ENCODE measurements around the gene INPP5J.

The INPP5J gene

GRCh38 chr22:31120642-31121041, 2.1 kb upstream of the INPP5J start:
- in situ Hi-C loops (cut with HindIII; ENCODE audit: low sequenced_read_pairs), result no loop called here
- DNase-seq (ENCODE audit: low read depth), result no peak

GRCh38 chr22:31121403-31121802, 1.4 kb upstream of the INPP5J start:
- in situ Hi-C loops (cut with HindIII; ENCODE audit: low sequenced_read_pairs), result no loop called here
- TF ChIP-seq, protein P1, sequence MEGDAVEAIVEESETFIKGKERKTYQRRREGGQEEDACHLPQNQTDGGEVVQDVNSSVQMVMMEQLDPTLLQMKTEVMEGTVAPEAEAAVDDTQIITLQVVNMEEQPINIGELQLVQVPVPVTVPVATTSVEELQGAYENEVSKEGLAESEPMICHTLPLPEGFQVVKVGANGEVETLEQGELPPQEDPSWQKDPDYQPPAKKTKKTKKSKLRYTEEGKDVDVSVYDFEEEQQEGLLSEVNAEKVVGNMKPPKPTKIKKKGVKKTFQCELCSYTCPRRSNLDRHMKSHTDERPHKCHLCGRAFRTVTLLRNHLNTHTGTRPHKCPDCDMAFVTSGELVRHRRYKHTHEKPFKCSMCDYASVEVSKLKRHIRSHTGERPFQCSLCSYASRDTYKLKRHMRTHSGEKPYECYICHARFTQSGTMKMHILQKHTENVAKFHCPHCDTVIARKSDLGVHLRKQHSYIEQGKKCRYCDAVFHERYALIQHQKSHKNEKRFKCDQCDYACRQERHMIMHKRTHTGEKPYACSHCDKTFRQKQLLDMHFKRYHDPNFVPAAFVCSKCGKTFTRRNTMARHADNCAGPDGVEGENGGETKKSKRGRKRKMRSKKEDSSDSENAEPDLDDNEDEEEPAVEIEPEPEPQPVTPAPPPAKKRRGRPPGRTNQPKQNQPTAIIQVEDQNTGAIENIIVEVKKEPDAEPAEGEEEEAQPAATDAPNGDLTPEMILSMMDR (IDR thresholded peaks at IDR 0.05; ENCODE audit: low read depth, low read length, missing control alignments), result no peak
- DNase-seq (ENCODE audit: low read depth), result no peak
- no peak overlapping the region for H3K4me3 ChIP-seq (ENCODE audit: low read depth, low read length)

More at GRCh38 chr22:31120642-31121041, 2.1 kb upstream of the INPP5J start:
- H3K4me3 ChIP-seq (ENCODE audit: low read depth, low read length), result no peak overlapping the region
- TF ChIP-seq, protein P1 (IDR thresholded peaks at IDR 0.05; ENCODE audit: low read depth, low read length, missing control alignments), result no peak

- no peak overlapping the region for H3K4me3 ChIP-seq (ENCODE audit: low read depth, low read length)
- DNase-seq (ENCODE audit: low read depth), result no peak
- TF ChIP-seq, protein P1 (IDR thresholded peaks at IDR 0.05; ENCODE audit: low read depth, low read length, missing control alignments), result no peak
- in situ Hi-C loops (cut with HindIII; ENCODE audit: low sequenced_read_pairs), result no loop called here
Observed at GRCh38 chr22:31122196-31122531, 602 bp upstream of the INPP5J start.

DNA sequence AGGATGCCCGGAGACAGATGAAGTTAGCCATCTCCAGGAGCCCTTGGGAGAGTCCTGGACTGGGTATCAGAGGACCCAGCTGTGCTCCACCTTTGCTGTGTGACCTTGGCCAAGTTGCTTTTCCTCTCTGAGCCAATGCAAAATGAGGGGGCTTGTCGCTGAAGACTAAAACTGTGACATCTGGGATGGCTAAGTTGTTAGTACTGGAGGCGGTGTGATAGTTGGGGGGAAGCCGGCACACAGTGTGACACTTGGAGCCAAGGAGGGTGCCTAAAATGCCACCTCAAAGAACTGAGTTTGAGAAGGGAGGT, 481 bp downstream of the INPP5J start:
- H3K4me3 ChIP-seq (ENCODE audit: low read depth, low read length), result peak overlapping the region; percentile 47
- in situ Hi-C loops (cut with HindIII; ENCODE audit: low sequenced_read_pairs), result no loop called here
- TF ChIP-seq, protein P1 (IDR thresholded peaks at IDR 0.05; ENCODE audit: low read depth, low read length, missing control alignments), result no peak
- no peak for DNase-seq (ENCODE audit: low read depth)

GRCh38 chr22:31124290-31124689, 1.5 kb downstream of the INPP5J start:
- in situ Hi-C loops (cut with HindIII; ENCODE audit: low sequenced_read_pairs), result no loop called here
- no peak for DNase-seq (ENCODE audit: low read depth)
- TF ChIP-seq, protein P1 (IDR thresholded peaks at IDR 0.05; ENCODE audit: low read depth, low read length, missing control alignments), result no peak
- no peak overlapping the region for H3K4me3 ChIP-seq (ENCODE audit: low read depth, low read length)

GRCh38 chr22:31124811-31125465, 2.2 kb downstream of the INPP5J start:
- DNase-seq (ENCODE audit: low read depth), result no peak
- H3K4me3 ChIP-seq (ENCODE audit: low read depth, low read length), result no peak overlapping the region
- in situ Hi-C loops (cut with HindIII; ENCODE audit: low sequenced_read_pairs), result no loop called here
- TF ChIP-seq, protein P1 (IDR thresholded peaks at IDR 0.05; ENCODE audit: low read depth, low read length, missing control alignments), result no peak

Data from astrocyte of the cerebellum (primary cell).